ENCODE measurements around the gene RPN1. TPM values are rescaled to one million over a fixed set of nuclear protein-coding genes. Genes with fewer than 3 reads are reported as not detected.
A peak's percentile ranks its signal among the peaks of the same experiment; 100 is the strongest.

RPN1 gene
- total and polyA plus RNA-seq, 2 of the 13 experiments (the other 11 are each of a cell fraction or from before 2014, with no cell fraction given): 290 to 342 TPM

DNA sequence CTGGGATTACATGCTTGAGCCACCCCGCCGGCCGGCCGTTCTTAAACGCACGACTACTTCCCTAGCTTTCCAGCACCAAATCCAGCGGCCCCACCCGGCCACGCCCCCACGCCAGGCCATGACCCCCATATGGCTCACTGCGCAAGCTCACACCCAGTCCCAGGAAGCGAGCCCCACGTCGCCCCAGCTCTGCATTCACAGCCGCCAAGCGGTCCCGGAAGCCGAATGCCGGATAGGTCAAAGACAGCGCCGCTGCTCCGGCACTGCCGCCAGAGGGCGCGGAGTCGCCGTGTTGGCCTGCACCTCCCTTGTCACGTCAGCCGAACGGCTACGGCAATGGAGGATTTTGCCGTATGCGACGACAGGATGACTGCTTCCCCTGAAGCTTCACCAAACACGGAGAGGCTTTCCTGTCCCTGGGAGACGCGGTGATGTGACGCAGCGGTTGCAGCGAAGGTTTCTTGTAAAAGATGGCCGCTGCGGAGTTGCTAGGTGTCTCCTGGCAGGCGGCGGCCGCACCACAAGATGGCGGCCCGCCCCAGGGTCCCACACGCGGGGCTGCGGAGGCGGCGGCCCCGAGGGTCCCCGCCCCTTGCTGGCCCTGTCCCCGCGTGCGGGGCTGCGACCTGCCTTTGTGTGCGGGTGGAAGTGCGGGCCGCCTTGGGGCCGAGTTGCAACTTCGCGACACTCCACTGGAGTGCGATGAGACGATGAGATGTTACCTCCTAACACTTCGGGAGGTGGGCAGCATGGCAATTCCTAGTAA, 30.2 kb upstream of the RPN1 start (continued):
- no peak for TF ChIP-seq SIX4 (CRISPR knock-in tag; IDR thresholded peaks at IDR 0.05)
- TF ChIP-seq ZNF354B (CRISPR knock-in tag; IDR thresholded peaks at IDR 0.05): no peak
- peak; percentile 63; the same call in 1 of the 2 replicates for TF ChIP-seq JUN (CRISPR knock-in tag; IDR thresholded peaks at IDR 0.05)
- 0 out of 2 replicates have a peak, but pooled peaks have one; percentile 43 for TF ChIP-seq CENPT (CRISPR knock-in tag; IDR thresholded peaks at IDR 0.05; ENCODE audit: low read depth)
- TF ChIP-seq MED8 (CRISPR knock-in tag; IDR thresholded peaks at IDR 0.05; ENCODE audit: insufficient replicate concordance): no peak
- no peak for TF ChIP-seq SOX6 (IDR thresholded peaks at IDR 0.05)
- peak; percentile 76 for TF ChIP-seq SOX6 (CRISPR knock-in tag; IDR thresholded peaks at IDR 0.05)
- TF ChIP-seq, protein P1, sequence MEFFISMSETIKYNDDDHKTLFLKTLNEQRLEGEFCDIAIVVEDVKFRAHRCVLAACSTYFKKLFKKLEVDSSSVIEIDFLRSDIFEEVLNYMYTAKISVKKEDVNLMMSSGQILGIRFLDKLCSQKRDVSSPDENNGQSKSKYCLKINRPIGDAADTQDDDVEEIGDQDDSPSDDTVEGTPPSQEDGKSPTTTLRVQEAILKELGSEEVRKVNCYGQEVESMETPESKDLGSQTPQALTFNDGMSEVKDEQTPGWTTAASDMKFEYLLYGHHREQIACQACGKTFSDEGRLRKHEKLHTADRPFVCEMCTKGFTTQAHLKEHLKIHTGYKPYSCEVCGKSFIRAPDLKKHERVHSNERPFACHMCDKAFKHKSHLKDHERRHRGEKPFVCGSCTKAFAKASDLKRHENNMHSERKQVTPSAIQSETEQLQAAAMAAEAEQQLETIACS (CRISPR knock-in tag; IDR thresholded peaks at IDR 0.05): 0 out of 2 replicates have a peak, but pooled peaks have one; percentile 15
- TF ChIP-seq ZNF282 (IDR thresholded peaks at IDR 0.05; ENCODE audit: partially characterized antibody): no peak
- TF ChIP-seq FOXP1 (IDR thresholded peaks at IDR 0.05): no peak
- TF ChIP-seq FOXP1 (CRISPR knock-in tag; IDR thresholded peaks at IDR 0.05): no peak
- TF ChIP-seq, protein P2, sequence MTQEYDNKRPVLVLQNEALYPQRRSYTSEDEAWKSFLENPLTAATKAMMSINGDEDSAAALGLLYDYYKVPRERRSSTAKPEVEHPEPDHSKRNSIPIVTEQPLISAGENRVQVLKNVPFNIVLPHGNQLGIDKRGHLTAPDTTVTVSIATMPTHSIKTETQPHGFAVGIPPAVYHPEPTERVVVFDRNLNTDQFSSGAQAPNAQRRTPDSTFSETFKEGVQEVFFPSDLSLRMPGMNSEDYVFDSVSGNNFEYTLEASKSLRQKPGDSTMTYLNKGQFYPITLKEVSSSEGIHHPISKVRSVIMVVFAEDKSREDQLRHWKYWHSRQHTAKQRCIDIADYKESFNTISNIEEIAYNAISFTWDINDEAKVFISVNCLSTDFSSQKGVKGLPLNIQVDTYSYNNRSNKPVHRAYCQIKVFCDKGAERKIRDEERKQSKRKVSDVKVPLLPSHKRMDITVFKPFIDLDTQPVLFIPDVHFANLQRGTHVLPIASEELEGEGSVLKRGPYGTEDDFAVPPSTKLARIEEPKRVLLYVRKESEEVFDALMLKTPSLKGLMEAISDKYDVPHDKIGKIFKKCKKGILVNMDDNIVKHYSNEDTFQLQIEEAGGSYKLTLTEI (CRISPR knock-in tag; conservative IDR thresholded peaks at IDR 0.05): no peak
- TF ChIP-seq ZNF607 (CRISPR knock-in tag; IDR thresholded peaks at IDR 0.05; ENCODE audit: borderline replicate concordance): peak; percentile 98
- TF ChIP-seq, protein P3, sequence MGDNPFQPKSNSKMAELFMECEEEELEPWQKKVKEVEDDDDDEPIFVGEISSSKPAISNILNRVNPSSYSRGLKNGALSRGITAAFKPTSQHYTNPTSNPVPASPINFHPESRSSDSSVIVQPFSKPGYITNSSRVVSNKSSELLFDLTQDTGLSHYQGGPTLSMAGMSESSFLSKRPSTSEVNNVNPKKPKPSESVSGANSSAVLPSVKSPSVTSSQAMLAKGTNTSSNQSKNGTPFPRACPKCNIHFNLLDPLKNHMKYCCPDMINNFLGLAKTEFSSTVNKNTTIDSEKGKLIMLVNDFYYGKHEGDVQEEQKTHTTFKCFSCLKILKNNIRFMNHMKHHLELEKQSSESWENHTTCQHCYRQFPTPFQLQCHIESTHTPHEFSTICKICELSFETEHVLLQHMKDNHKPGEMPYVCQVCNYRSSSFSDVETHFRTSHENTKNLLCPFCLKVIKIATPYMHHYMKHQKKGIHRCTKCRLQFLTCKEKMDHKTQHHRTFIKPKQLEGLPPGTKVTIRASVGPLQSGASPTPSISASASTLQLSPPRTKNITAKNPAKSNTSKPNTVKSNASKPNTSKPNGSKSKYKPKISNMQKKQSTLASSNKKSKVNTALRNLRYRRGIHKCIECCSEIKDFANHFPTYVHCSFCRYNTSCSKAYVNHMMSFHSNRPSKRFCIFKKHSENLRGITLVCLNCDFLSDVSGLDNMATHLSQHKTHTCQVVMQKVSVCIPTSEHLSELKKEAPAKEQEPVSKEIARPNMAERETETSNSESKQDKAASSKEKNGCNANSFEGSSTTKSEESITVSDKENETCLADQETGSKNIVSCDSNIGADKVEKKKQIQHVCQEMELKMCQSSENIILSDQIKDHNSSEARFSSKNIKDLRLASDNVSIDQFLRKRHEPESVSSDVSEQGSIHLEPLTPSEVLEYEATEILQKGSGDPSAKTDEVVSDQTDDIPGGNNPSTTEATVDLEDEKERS (CRISPR knock-in tag; IDR thresholded peaks at IDR 0.05): no peak
- TF ChIP-seq CBFB (CRISPR knock-in tag; IDR thresholded peaks at IDR 0.05): peak; percentile 84
- TF ChIP-seq RCOR2 (CRISPR knock-in tag; IDR thresholded peaks at IDR 0.05): peak; percentile 15; the same call in 1 of the 2 replicates
- TF ChIP-seq, protein P4, sequence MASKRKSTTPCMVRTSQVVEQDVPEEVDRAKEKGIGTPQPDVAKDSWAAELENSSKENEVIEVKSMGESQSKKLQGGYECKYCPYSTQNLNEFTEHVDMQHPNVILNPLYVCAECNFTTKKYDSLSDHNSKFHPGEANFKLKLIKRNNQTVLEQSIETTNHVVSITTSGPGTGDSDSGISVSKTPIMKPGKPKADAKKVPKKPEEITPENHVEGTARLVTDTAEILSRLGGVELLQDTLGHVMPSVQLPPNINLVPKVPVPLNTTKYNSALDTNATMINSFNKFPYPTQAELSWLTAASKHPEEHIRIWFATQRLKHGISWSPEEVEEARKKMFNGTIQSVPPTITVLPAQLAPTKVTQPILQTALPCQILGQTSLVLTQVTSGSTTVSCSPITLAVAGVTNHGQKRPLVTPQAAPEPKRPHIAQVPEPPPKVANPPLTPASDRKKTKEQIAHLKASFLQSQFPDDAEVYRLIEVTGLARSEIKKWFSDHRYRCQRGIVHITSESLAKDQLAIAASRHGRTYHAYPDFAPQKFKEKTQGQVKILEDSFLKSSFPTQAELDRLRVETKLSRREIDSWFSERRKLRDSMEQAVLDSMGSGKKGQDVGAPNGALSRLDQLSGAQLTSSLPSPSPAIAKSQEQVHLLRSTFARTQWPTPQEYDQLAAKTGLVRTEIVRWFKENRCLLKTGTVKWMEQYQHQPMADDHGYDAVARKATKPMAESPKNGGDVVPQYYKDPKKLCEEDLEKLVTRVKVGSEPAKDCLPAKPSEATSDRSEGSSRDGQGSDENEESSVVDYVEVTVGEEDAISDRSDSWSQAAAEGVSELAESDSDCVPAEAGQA (IDR thresholded peaks at IDR 0.05; ENCODE audit: low read depth): peak; percentile 92
- TF ChIP-seq, protein P4 (CRISPR knock-in tag; IDR thresholded peaks at IDR 0.05; ENCODE audit: borderline replicate concordance): no peak

Measured in HepG2 (cell line).